Heart right ventricle (tissue), 16 donors: ENCODE measurements around the gene MANSC4. TPM values are rescaled to one million over a fixed set of nuclear protein-coding genes. Genes with fewer than 3 reads are reported as not detected.

ENCODE experiments used
- ATAC-seq, 8 donors: fragments of 200-7000 bp; cut with Tn5 transposase; one replicate each; pipeline ENCODE4 v1.9.1; 2020; ENCODE audit warnings: mild to moderate bottlenecking in 8 of 8, moderate library complexity in 8 of 8, moderate number of reproducible peaks in 1 of 8
- DNase-seq, 2 donors: peaks; one replicate each; pipeline ENCODE4 v3.0.0-alpha.2; 2020
- H3K27ac ChIP-seq, 10 donors: fragments of 200-600 bp; sonication (generic) in 2 of 10; one replicate each; pipeline versions ENCODE4 v1.5.0 to v1.8.0; 2020 to 2022; ENCODE audit warnings: mild to moderate bottlenecking in 3 of 10
- H3K27me3 ChIP-seq, 7 donors: fragments of 200-600 bp; one replicate each; pipeline ENCODE4 v1.8.0; 2021 to 2022; ENCODE audit warnings: mild to moderate bottlenecking in 2 of 7
- H3K36me3 ChIP-seq, 9 donors: fragments of 200-600 bp; sonication (generic) in 1 of 9; one replicate each; pipeline versions ENCODE4 v1.5.0 to v1.8.0; 2020 to 2022; ENCODE audit warnings: mild to moderate bottlenecking in 2 of 9
- H3K4me1 ChIP-seq, 9 donors: fragments of 200-600 bp; sonication (generic) in 1 of 9; one replicate each; pipeline versions ENCODE4 v1.5.0 to v1.8.0; 2020 to 2022; ENCODE audit warnings: mild to moderate bottlenecking in 4 of 9
- H3K4me3 ChIP-seq, 10 donors: fragments of 200-600 bp; sonication (generic) in 2 of 10; one replicate each; pipeline versions ENCODE4 v1.5.0 to v1.8.0; 2020 to 2022; ENCODE audit warnings: mild to moderate bottlenecking in 7 of 10, moderate library complexity in 2 of 10
- H3K9me3 ChIP-seq, 11 donors: fragments of 200-600 bp in 10 of 11; sonication (generic) in 2 of 11; one replicate each; pipeline versions ENCODE4 v1.5.0 to v1.8.0; 2013 to 2022; ENCODE audit warnings: mild to moderate bottlenecking in 2 of 11, control low read depth in 1 of 11, moderate library complexity in 1 of 11
- CTCF ChIP-seq, 9 donors: fragments of 200-600 bp; sonication (generic) in 2 of 9; IDR thresholded peaks; one replicate each; pipeline versions ENCODE4 v1.5.0 to v1.8.0; 2021 to 2022; ENCODE audit warnings: antibody characterized with exemption in 9 of 9, mild to moderate bottlenecking in 5 of 9, moderate library complexity in 1 of 9
- WGBS, 2 donors: extraction: QIAGEN DNeasy Blood & Tissue Kit; methylation state at CpG; one replicate each; pipeline ENCODE4 v1.1.7; 2013; ENCODE audit warnings: inconsistent platforms in 1 of 2; 5-methylcytosine and 5-hydroxymethylcytosine counted together
- intact Hi-C, 10 donors: fragments of 100-400 bp; cut with DNase I; formaldehyde crosslinking; loops; one replicate each; pipeline versions ENCODE4 v1.11.1 to v1.14.2; 2022
- polyA plus RNA-seq, 2 donors: library from polyadenylated mRNA; stranded (reverse); fragments of 200-250 nt; gene quantifications; one replicate each; pipeline ENCODE4 v1.2.3, GENCODE V29; 2013
- total RNA-seq, 10 donors: library from RNA; stranded (reverse); fragmentation: NEBNext Ultra II Directional in 3 of 10; extraction: Animal tissue kit (Norgen Biotek cat#: 25700) in 3 of 10; gene quantifications; one replicate each; pipeline versions ENCODE4 v1.2.1 to v1.2.4, GENCODE V29; 2021 to 2023
- donor health status: Arrhythmogenic right ventricular cardiomyopathy.
- donor health status: ischemic (EF 13 %, LVEDD 7.1; RV severe dilation, severe dysfunction).
- donor health status: healthy with polysubstance abuse.
- donor health status: DM: no; HTN: yes; CAD: no.
- donor health status: DM: no; HTN: no; CAD: no.
- donor health status: ischemic (EF 25% LVEDD 6.9; RV normal size, moderate dysfunction).
- donor health status: ischemic (EF 25% LVEDD 5.7; RV mildly dilated, moderate dysfunction).
- donor health status: healthy.
- donor health status: DM: yes; HTN: yes; CAD: no.
- donor health status: Ischemic cardiomyopathy.
- donor health status: ischemic (EF 35%, LVEDD 5.7; RV mildly dilated, moderate dysfunction).
- donor health status: nonischemic (EF 11% LVEDD 7.7; RV severe dilation, severe dysfunction).
- donor health status: DM: yes; HTN: yes; CAD: no.
- donor health status: PGD.
- donor health status: ischemic (EF 29% LVEDD 5.4; RV normal size, mild dysfunction).
- donor health status: nonischemic (EF 23%, LVEDD 6.1; RV moderate dilation, normal function).

Gene MANSC4
- total and polyA plus RNA-seq, 12 donors = not detected

DNA sequence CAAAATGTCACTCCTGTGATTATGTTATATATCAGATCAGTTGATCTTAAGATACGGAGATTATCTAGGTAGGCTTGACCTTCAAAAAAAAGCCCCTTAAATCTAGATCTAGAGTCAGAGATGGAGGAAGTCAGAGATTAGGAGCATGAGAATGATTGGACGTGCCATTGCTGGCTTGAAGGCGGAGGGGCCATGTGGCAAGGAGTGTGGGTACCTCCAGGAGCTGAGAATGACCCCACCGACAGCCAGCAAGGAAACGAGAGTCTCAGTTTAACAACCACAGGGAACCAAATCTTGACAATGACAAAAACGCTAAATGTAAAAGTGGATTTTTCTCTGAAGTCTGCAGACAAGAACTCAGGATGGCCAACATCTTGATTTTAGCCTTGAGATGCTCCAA, 32.5 kb upstream of the MANSC4 start:
- WGBS, 2 donors = 74 to 77% methylated on average over 6 of the region's 6 CpGs
- DNase-seq (no peak), ATAC-seq (no peak)
- H3K27me3 ChIP-seq = peaks cover 0 to 4% (median 0%) of the 10 kb centered on the region in 7 donors
- no peak overlapping the region for H3K27ac ChIP-seq
- H3K9me3 ChIP-seq = no peaks in the 10 kb centered on the region
- intact Hi-C loops = loop anchor here in 2 of 10 donors (5.0 to 10.0 kb wide), 2 partner anchors 65 to 68 kb away; no protein-coding TSS in a partner anchor
- TF ChIP-seq CTCF (IDR thresholded peaks at IDR 0.05) = no peak
- H3K36me3 ChIP-seq = no peaks in the 10 kb centered on the region
- H3K4me3 ChIP-seq = no peak overlapping the region
- H3K4me1 ChIP-seq = no peaks in the 10 kb centered on the region

DNA sequence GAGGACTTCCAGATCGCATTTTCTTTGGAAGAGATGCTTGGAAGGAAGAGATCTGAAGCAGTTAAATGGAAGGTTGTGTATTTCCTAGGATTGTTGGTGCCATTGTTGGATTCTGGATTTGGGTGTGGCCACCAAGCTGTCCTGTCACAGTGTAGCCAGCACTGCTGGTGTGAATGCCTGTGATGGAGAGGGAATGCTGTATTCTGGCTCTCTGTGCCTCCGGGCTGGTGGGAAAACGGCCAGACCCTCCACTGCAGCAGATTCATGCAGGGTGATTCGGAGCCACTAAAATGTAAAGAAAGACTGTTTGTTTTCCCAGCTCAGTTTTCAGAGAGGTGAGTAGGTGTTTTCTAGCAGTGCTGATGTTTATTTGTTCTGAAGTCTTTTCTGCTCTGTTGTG, 30.7 kb upstream of the MANSC4 start:
- no peak overlapping the region for H3K4me3 ChIP-seq
- WGBS, 2 donors = 72 to 75% methylated on average over 4 of the region's 4 CpGs
- H3K4me1 ChIP-seq = no peaks in the 10 kb centered on the region

GRCh38 chr12:27808841-27809240, 28.8 kb upstream of the MANSC4 start:
- intact Hi-C loops = no loop called here
- WGBS, 2 donors = 50 to 53% methylated on average over 6 of the region's 6 CpGs
- H3K4me1 ChIP-seq = no peaks in the 10 kb centered on the region
- DNase-seq (peak in 1 of 2 donors; percentile 20), ATAC-seq (peak in 1 of 8 donors; percentile 57)
- no peaks in the 10 kb centered on the region for H3K36me3 ChIP-seq
- peaks cover 0 to 4% (median 0%) of the 10 kb centered on the region in 7 donors for H3K27me3 ChIP-seq
- no peaks in the 10 kb centered on the region for H3K9me3 ChIP-seq
- no peak overlapping the region for H3K4me3 ChIP-seq
- H3K27ac ChIP-seq = no peak overlapping the region
- no peak for TF ChIP-seq CTCF (IDR thresholded peaks at IDR 0.05)

More for the DNA sequence above, 30.7 kb upstream of the MANSC4 start:
- H3K9me3 ChIP-seq = no peaks in the 10 kb centered on the region
- no peak for ATAC-seq
- no peak for DNase-seq
- TF ChIP-seq CTCF (IDR thresholded peaks at IDR 0.05) = no peak
- H3K27me3 ChIP-seq = peaks cover 0 to 4% (median 0%) of the 10 kb centered on the region in 7 donors
- intact Hi-C loops = loop anchor here in 2 of 10 donors (5.0 to 10.0 kb wide), 2 partner anchors 63 to 66 kb away; no protein-coding TSS in a partner anchor
- no peaks in the 10 kb centered on the region for H3K36me3 ChIP-seq
- no peak overlapping the region for H3K27ac ChIP-seq

DNA sequence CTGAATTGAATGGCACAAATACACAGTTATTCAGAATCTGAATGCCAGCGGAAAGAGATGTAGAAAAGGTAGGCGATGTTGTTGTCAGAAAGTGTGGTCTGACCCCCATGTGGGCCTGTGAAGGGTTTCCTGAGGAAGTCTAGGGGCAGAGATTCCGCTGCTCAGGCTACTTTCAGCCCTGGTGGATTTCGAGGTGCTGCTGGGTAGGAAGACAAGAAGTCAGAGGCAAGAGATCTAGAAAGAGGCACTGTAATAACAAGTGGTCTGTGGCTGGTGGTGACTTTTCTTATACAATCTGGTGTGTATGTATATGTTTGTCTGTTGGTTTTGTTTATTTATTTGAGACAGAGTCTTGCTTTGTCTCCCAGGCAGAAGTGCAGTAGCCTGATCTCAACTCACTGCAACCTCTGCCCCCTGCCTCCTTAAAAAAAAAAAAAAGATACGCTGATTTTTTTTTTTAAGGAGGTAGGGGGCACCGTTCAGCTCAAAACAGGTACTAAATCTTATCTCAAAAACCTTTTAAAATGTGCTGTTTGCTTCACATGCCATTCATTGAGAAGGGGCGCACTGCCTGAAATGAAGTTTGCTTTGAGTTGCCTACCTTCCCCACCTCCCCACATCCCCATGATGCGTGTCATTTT, 27.1 kb upstream of the MANSC4 start:
- Histone ChIP-seq H3K4me1 (no peaks in the 10 kb centered on the region), H3K27ac (no peak overlapping the region), H3K36me3 (no peaks in the 10 kb centered on the region), H3K4me3 (no peak overlapping the region), H3K27me3 (peaks cover 0 to 4% (median 0%) of the 10 kb centered on the region in 7 donors), H3K9me3 (no peaks in the 10 kb centered on the region)
- 68 to 71% methylated on average over 8 of the region's 8 CpGs for WGBS, 2 donors
- ATAC-seq (no peak), DNase-seq (no peak)
- TF ChIP-seq CTCF (IDR thresholded peaks at IDR 0.05) = no peak
- intact Hi-C loops = no loop called here
